KMS-11 (cell line): ENCODE data around the gene PSMD4.

ENCODE experiments used
- H2AFZ ChIP-seq: fragments of 200-600 bp; sonication (generic); 2 replicates; pipeline ENCODE4 v1.6.1; 2016; ENCODE audit warnings: antibody characterized with exemption, mixed run types, low read depth
- H3K27ac ChIP-seq: fragments of 200-600 bp; sonication (generic); 2 replicates; pipeline ENCODE4 v1.6.1; 2016; ENCODE audit warnings: mild to moderate bottlenecking, mixed run types
- H3K27me3 ChIP-seq: fragments of 200-600 bp; sonication (generic); 2 replicates; pipeline ENCODE4 v1.6.1; 2017; ENCODE audit warnings: mild to moderate bottlenecking, low read depth, mixed run types, moderate library complexity; ENCODE audit not compliant: insufficient read depth
- H3K36me3 ChIP-seq: fragments of 200-600 bp; sonication (generic); 2 replicates; pipeline ENCODE4 v1.6.1; 2017; ENCODE audit warnings: mild to moderate bottlenecking, mixed run types; ENCODE audit not compliant: insufficient read depth
- H3K4me1 ChIP-seq: fragments of 200-600 bp; sonication (generic); 2 replicates; pipeline ENCODE4 v1.6.1; 2016; ENCODE audit warnings: mild to moderate bottlenecking, low read depth, mixed run types; ENCODE audit not compliant: poor library complexity, severe bottlenecking
- H3K4me2 ChIP-seq: fragments of 200-600 bp; sonication (generic); 2 replicates; pipeline ENCODE4 v1.7.0; 2016; ENCODE audit warnings: mild to moderate bottlenecking, mixed run types
- H3K4me3 ChIP-seq: fragments of 200-600 bp; sonication (generic); IDR thresholded peaks from 2 replicates; pipeline ENCODE4 v1.6.1; 2017; ENCODE audit warnings: low read depth, low read length, mixed read lengths; ENCODE audit not compliant: insufficient read depth
- H3K79me2 ChIP-seq: fragments of 200-600 bp; sonication (generic); 2 replicates; pipeline ENCODE4 v1.6.1; 2016; ENCODE audit warnings: low read depth, mixed run types; ENCODE audit not compliant: insufficient read depth
- H3K9ac ChIP-seq: fragments of 200-600 bp; sonication (generic); 2 replicates; pipeline ENCODE4 v1.6.1; 2016; ENCODE audit warnings: mild to moderate bottlenecking, mixed run types
- H4K20me1 ChIP-seq: fragments of 200-600 bp; sonication (generic); 2 replicates; pipeline ENCODE4 v1.6.1; 2016; ENCODE audit warnings: mild to moderate bottlenecking, mixed run types; ENCODE audit not compliant: insufficient read depth
- TF ChIP-seq, protein P1 (sequence below): fragments of 200-600 bp; sonication (generic); conservative IDR thresholded peaks from 2 replicates; pipeline ENCODE4 v1.6.1; 2017; ENCODE audit warnings: low read depth, mild to moderate bottlenecking, antibody characterized with exemption, low read length, moderate library complexity, mixed read lengths

Gene PSMD4

DNA sequence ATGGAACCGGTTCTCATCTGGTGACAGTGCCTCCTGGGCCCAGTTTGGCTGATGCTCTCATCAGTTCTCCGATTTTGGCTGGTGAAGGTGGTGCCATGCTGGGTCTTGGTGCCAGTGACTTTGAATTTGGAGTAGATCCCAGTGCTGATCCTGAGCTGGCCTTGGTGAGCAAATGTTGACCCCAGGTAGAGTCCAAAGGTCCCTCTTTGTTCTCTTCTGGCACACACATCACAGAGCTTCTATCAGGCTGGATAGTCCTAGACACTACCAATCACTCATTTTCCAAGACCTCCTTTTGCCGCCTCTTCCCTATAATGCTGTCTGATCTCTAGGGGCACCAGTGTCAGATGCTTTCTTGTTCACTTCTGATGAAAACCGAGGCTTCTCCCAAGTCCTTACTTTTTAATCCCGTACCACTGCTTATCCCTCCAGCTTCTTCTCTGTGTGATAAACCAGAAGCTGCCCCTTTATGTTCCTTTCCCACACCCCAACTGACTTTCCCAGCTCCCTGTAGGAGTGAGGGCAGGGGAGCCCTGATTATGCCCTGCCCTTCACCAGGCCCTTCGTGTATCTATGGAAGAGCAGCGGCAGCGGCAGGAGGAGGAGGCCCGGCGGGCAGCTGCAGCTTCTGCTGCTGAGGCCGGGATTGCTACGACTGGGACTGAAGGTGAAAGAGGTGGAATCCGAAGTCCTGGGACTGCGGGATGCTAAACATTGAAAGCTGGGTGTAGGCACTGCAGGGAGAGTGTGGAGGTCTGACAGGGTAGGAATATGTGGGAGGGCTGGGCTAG, 11.1 kb downstream of the PSMD4 start:
- TF ChIP-seq, protein P1, sequence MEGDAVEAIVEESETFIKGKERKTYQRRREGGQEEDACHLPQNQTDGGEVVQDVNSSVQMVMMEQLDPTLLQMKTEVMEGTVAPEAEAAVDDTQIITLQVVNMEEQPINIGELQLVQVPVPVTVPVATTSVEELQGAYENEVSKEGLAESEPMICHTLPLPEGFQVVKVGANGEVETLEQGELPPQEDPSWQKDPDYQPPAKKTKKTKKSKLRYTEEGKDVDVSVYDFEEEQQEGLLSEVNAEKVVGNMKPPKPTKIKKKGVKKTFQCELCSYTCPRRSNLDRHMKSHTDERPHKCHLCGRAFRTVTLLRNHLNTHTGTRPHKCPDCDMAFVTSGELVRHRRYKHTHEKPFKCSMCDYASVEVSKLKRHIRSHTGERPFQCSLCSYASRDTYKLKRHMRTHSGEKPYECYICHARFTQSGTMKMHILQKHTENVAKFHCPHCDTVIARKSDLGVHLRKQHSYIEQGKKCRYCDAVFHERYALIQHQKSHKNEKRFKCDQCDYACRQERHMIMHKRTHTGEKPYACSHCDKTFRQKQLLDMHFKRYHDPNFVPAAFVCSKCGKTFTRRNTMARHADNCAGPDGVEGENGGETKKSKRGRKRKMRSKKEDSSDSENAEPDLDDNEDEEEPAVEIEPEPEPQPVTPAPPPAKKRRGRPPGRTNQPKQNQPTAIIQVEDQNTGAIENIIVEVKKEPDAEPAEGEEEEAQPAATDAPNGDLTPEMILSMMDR = no peak
- Histone ChIP-seq H3K9ac (no peak overlapping the region), H3K36me3 (peaks cover 25% of the 10 kb centered on the region; the same call in 1 of the 2 replicates), H2AFZ (no peak overlapping the region), H4K20me1 (no peaks in the 10 kb centered on the region), H3K4me1 (no peaks in the 10 kb centered on the region), H3K4me2 (no peak overlapping the region), H3K4me3 (no peak overlapping the region), H3K79me2 (peaks cover 21% of the 10 kb centered on the region; the same call in 1 of the 2 replicates), H3K27ac (no peak overlapping the region), H3K27me3 (no peaks in the 10 kb centered on the region)

- H4K20me1 ChIP-seq = no peaks in the 10 kb centered on the region
- peaks cover 25% of the 10 kb centered on the region; the same call in 1 of the 2 replicates for H3K36me3 ChIP-seq
- H3K4me3 ChIP-seq = no peak overlapping the region
- no peaks in the 10 kb centered on the region for H3K4me1 ChIP-seq
- TF ChIP-seq, protein P1 = no peak
- no peak overlapping the region for H3K4me2 ChIP-seq
- H3K27ac ChIP-seq = no peak overlapping the region
- H3K27me3 ChIP-seq = no peaks in the 10 kb centered on the region
- H3K9ac ChIP-seq = no peak overlapping the region
- no peak overlapping the region for H2AFZ ChIP-seq
- peaks cover 15% of the 10 kb centered on the region; the same call in 1 of the 2 replicates for H3K79me2 ChIP-seq
Observed at GRCh38 chr1:151266315-151266714, 11.8 kb downstream of the PSMD4 start.

- no peaks in the 10 kb centered on the region for H3K4me1 ChIP-seq
- H3K9ac ChIP-seq = no peak overlapping the region
- H3K4me3 ChIP-seq = no peak overlapping the region
- TF ChIP-seq, protein P1 = no peak
- H2AFZ ChIP-seq = no peak overlapping the region
- H3K27ac ChIP-seq = no peak overlapping the region
- H3K4me2 ChIP-seq = no peak overlapping the region
- H4K20me1 ChIP-seq = no peaks in the 10 kb centered on the region
- H3K27me3 ChIP-seq = no peaks in the 10 kb centered on the region
- peaks cover 25% of the 10 kb centered on the region; the same call in 1 of the 2 replicates for H3K36me3 ChIP-seq
- H3K79me2 ChIP-seq = peaks cover 10% of the 10 kb centered on the region; the same call in 1 of the 2 replicates
Observed at GRCh38 chr1:151266821-151267220, 12.3 kb downstream of the PSMD4 start.

DNA sequence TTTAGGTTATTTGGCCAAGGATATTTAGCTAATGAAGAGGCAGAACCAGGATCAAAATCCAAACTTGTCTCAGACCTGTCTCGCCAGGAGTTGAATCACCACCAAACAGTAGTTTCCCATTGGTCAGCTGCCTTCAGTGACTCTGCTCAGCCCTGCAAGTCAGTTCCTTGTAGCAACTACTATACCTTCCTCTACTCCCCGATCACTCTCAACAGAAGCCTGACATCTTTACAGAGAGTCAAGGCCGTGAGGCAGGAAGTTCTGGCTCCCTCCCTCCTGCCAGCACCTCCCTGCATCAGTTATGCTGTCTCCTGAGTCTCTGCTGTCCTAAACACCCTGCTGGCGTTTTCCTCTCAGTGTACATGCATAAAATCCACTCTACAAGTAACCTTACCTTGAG, 13.2 kb downstream of the PSMD4 start:
- Histone ChIP-seq H3K4me3 (no peak overlapping the region), H3K27me3 (no peaks in the 10 kb centered on the region), H4K20me1 (no peaks in the 10 kb centered on the region), H3K4me2 (no peak overlapping the region), H3K79me2 (peaks cover under 1% of the 10 kb centered on the region; the same call in 1 of the 2 replicates), H3K27ac (0 out of 2 replicates have a peak overlapping the region, but pooled peaks have one; percentile 1), H3K9ac (no peak overlapping the region), H3K36me3 (peaks cover 22% of the 10 kb centered on the region; the same call in 1 of the 2 replicates), H2AFZ (no peak overlapping the region), H3K4me1 (no peaks in the 10 kb centered on the region)
- TF ChIP-seq, protein P1 = no peak
